Central memory CD4-positive, alpha-beta T cell (primary cell): Measurements from ENCODE around the gene CANX.

Experiments
- DNase-seq: peaks from one replicate; pipeline ENCODE4 v3.0.0; 2022

Gene CANX

DNA sequence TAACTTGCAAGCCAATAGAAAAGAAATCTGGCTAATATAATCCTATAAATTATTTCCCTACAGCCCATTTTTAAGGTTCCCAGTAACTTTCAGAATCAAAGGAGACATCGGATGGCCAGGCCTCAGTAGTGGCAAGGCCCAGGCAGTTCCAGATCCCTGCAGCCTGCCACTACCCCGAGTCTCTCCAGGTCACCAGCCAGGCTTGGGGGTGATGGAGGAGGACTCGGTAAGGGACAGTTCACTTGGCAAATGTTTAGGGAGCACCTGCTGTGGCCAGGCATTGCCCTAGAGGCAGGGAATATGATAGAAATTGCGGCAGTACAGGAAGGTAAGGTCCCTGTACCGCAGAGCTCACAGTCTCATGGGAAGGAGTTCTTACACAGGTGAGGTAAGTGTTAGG lies 79.8 kb downstream of the CANX start:
- no peak for DNase-seq

DNA sequence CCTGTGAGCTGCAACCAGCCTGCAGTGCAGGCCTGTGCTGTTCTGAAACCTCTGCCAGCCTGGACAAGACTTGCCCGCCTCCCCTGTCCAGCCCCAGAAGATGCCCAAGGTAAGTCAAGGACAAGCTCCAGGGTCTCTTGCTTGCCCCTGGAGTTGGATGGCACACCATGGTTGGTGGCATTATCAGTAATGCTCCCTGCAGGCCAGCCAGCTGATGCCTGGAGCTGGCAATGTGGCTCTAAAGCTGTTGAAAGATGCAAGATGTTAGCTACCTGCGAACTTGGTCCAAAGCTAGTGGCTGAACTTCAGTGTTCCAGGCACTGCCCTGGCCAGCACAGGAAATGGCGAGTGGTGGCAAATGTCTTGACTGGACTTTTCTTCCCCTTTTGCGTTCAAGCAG lies 81.1 kb downstream of the CANX start:
- DNase-seq = no peak

DNA sequence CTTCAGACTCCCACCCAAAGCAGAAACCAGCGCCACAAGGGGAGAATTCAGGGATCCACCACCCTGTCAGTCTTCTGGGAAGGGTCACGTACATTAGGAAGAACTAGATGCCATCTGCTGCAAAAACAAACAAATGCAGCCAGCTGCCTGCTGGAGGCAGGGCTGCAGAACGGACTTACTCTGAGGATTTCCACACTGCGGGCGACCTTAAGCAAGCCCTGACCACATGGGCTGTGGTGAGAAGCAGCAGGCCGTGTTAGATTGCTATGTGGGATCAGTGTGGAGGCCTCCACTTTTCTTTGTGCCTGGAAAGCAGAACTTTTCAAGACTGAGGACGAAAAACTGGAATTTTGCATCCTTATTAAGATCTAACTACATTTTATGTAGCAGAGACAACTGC lies 81.6 kb downstream of the CANX start:
- DNase-seq = no peak
